Measurements from ENCODE around the gene DDX59. TPM values are rescaled to one million over a fixed set of nuclear protein-coding genes. Genes with fewer than 3 reads are reported as not detected.

DDX59 gene
- total and polyA plus RNA-seq, 12 donors = 8.4 to 20.5 (median 14.5) TPM

DNA sequence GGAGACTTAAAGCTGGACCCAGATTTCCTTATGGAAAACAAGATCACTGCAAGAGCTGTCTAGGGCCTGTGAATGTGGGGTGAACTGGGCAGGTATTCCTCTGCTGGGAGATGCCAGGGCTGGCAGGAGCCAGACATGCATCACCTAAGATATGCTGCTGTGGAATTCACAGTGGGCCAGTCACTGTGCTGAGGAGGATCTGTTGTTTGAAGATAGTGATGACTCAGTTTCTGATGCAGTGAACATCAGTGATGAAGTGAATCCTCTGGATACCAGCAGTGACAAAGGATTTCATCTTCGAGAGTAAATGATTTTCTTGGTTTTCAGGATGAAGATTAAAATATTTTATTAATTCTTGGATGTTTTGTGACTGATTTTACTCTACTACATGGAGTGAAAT, 39.1 kb upstream of the DDX59 start:
- no peak overlapping the region for H3K27ac ChIP-seq
- no peaks in the 10 kb centered on the region for H3K4me1 ChIP-seq
- no peak overlapping the region for H3K4me3 ChIP-seq
- 79 to 83% methylated on average over 1 of the region's 1 CpG for WGBS, 2 donors
- intact Hi-C loops (cut with DNase I) = no loop called here
- no peaks in the 10 kb centered on the region for H3K27me3 ChIP-seq
- ATAC-seq (no peak), DNase-seq (no peak)
- H3K36me3 ChIP-seq = no peaks in the 10 kb centered on the region
- no peak for TF ChIP-seq CTCF (IDR thresholded peaks at IDR 0.05)
- H3K9me3 ChIP-seq = no peaks in the 10 kb centered on the region

- H3K9me3 ChIP-seq = no peaks in the 10 kb centered on the region
- ATAC-seq = no peak
- no peaks in the 10 kb centered on the region for H3K36me3 ChIP-seq
- no peaks in the 10 kb centered on the region for H3K4me1 ChIP-seq
- no peak overlapping the region for H3K27ac ChIP-seq
- no peaks in the 10 kb centered on the region for H3K27me3 ChIP-seq
- H3K4me3 ChIP-seq = no peak overlapping the region
- no peak for DNase-seq
- TF ChIP-seq CTCF (IDR thresholded peaks at IDR 0.05) = no peak
- intact Hi-C loops (cut with DNase I) = no loop called here
These were observed 38.5 kb upstream of the DDX59 start for GRCh38 chr1:200708161-200708560.

DNA sequence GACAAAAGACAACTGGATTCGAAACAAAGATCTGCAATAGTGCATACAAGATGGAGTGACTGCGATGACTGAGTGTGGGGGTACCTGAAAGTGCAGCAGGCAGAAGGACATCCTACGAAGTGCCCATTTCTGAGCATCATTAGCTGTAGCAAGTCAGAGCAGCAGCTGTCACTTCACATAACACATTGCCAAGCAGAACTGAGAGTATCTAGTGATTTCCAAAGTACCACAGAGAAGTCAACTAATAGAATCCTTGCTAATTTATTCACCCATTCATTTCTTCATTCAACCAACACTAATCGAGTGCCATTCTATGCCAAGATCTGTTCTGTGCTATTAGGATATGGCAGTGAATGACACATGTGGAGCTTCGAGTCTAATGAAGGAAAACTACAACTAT, 37.4 kb upstream of the DDX59 start:
- no peak overlapping the region for H3K4me3 ChIP-seq
- WGBS, 2 donors = 93 to 95% methylated on average over 5 of the region's 5 CpGs
- H3K36me3 ChIP-seq = no peaks in the 10 kb centered on the region
- no peak for TF ChIP-seq CTCF (IDR thresholded peaks at IDR 0.05)
- no peak for ATAC-seq
- intact Hi-C loops (cut with DNase I) = no loop called here
- DNase-seq = no peak
- no peaks in the 10 kb centered on the region for H3K9me3 ChIP-seq
- no peaks in the 10 kb centered on the region for H3K27me3 ChIP-seq
- no peaks in the 10 kb centered on the region for H3K4me1 ChIP-seq
- H3K27ac ChIP-seq = no peak overlapping the region

DNA sequence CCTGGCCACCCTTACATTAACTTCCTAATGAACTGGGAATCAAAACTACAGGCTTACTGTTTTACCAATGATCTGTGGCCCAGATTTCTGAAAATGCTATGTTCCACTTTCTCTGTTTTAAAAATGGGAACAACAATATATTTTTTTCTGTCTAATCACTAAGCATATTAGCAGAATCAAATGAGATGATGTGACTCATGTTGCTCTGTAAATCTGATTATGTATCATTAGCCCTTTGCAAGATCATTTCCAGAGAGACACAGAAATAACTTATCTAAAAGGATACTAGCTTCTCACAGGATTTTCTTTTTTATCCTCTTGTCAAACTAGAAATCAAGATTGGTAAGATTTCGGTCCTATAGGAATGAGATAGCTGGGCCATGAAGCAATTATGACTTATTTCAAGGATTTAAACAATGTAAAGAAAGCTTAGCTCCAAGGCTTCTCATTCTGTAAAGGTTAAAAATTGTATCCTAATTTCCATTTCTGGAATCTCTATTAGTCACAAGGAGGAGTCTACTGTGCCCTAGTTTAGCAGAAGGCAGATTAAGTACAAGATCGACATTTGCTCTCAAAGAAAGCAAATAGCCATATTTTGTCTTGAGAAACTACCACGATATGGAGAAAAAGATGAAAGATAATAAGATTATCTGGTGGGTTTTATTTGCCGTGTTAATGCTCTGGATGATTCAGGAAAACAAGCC, 36.6 kb upstream of the DDX59 start:
- H3K4me1 ChIP-seq = no peaks in the 10 kb centered on the region
- ATAC-seq = no peak
- H3K27me3 ChIP-seq = no peaks in the 10 kb centered on the region
- H3K27ac ChIP-seq = no peak overlapping the region
- no peak for DNase-seq
- intact Hi-C loops (cut with DNase I) = no loop called here
- 78 to 83% methylated on average over 4 of the region's 4 CpGs for whole genome bisulfite sequencing, 2 donors
- H3K4me3 ChIP-seq = no peak overlapping the region
- TF ChIP-seq CTCF (IDR thresholded peaks at IDR 0.05) = no peak
- H3K9me3 ChIP-seq = no peaks in the 10 kb centered on the region
- no peaks in the 10 kb centered on the region for H3K36me3 ChIP-seq
